ENCODE data around the gene ADK. TPM values are rescaled to one million over a fixed set of nuclear protein-coding genes. Genes with fewer than 3 reads are reported as not detected.

ADK gene
- total RNA-seq, 2 experiments from 2014 or later: 56.9 to 57.5 TPM

- TF ChIP-seq, protein P1, sequence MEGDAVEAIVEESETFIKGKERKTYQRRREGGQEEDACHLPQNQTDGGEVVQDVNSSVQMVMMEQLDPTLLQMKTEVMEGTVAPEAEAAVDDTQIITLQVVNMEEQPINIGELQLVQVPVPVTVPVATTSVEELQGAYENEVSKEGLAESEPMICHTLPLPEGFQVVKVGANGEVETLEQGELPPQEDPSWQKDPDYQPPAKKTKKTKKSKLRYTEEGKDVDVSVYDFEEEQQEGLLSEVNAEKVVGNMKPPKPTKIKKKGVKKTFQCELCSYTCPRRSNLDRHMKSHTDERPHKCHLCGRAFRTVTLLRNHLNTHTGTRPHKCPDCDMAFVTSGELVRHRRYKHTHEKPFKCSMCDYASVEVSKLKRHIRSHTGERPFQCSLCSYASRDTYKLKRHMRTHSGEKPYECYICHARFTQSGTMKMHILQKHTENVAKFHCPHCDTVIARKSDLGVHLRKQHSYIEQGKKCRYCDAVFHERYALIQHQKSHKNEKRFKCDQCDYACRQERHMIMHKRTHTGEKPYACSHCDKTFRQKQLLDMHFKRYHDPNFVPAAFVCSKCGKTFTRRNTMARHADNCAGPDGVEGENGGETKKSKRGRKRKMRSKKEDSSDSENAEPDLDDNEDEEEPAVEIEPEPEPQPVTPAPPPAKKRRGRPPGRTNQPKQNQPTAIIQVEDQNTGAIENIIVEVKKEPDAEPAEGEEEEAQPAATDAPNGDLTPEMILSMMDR (IDR thresholded peaks at IDR 0.05): no peak
- ChIA-PET CTCF (no interaction called here), POLR2A (no interaction called here)
- intact Hi-C loops (cut with micrococcal nuclease): no loop called here
- H3K27ac Mint-ChIP-seq: no peak overlapping the region
- no peak overlapping the region for H3K4me3 Mint-ChIP-seq
- no peaks in the 10 kb centered on the region for H3K27me3 Mint-ChIP-seq
- H3K36me3 Mint-ChIP-seq (ENCODE audit: low read depth): peaks cover 41% of the 10 kb centered on the region
- ATAC-seq: no peak
- DNase-seq: no peak
- H3K4me1 Mint-ChIP-seq (ENCODE audit: low read depth): no peaks in the 10 kb centered on the region
- H3K9me3 Mint-ChIP-seq: peaks cover 10% of the 10 kb centered on the region
These were observed 484.6 kb downstream of the ADK start for GRCh38 chr10:74635655-74636054.

DNA sequence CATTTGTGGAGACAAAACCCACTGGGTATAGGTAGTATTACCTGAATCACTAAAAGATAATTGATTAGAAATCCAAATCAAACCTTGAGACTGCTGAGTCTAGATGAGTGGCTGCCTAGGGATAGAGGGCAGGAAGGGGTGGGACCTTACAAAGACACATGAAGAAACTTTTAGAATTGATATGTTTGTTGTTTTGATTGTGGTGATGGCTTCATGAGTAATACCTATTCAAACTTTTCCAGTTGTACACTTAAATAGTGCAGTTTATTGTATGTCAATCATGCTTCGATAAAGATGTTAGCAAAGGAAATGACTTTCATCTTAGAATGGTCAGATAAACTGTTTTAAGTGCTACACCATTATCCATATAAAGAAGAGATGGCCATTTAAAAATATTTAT, 486.7 kb downstream of the ADK start:
- Mint-ChIP-seq H3K4me3 (no peak overlapping the region), H3K27me3 (no peaks in the 10 kb centered on the region), H3K36me3 (ENCODE audit: low read depth) (peaks cover 33% of the 10 kb centered on the region), H3K27ac (no peak overlapping the region), H3K9me3 (peaks cover 10% of the 10 kb centered on the region), H3K4me1 (ENCODE audit: low read depth) (no peaks in the 10 kb centered on the region)
- ATAC-seq (no peak), DNase-seq (no peak)
- CTCF ChIA-PET: interaction anchor here (0.5 to 1.3 kb wide), 2 partner anchors 9 to 298 kb away, joined by 3 read pairs; no protein-coding TSS in a partner anchor
- POLR2A ChIA-PET: no interaction called here
- intact Hi-C loops (cut with micrococcal nuclease): no loop called here
- TF ChIP-seq, protein P1 (IDR thresholded peaks at IDR 0.05): no peak

- Mint-ChIP-seq H3K27ac (no peak overlapping the region), H3K27me3 (no peaks in the 10 kb centered on the region), H3K9me3 (peaks cover 7% of the 10 kb centered on the region), H3K4me3 (no peak overlapping the region), H3K36me3 (ENCODE audit: low read depth) (peaks cover 18% of the 10 kb centered on the region), H3K4me1 (ENCODE audit: low read depth) (no peaks in the 10 kb centered on the region)
- intact Hi-C loops (cut with micrococcal nuclease): no loop called here
- ATAC-seq: no peak
- no peak for DNase-seq
- CTCF ChIA-PET: no interaction called here
- POLR2A ChIA-PET: no interaction called here
- TF ChIP-seq, protein P1 (IDR thresholded peaks at IDR 0.05): no peak
These were observed 489.3 kb downstream of the ADK start for GRCh38 chr10:74640134-74640921.

DNA sequence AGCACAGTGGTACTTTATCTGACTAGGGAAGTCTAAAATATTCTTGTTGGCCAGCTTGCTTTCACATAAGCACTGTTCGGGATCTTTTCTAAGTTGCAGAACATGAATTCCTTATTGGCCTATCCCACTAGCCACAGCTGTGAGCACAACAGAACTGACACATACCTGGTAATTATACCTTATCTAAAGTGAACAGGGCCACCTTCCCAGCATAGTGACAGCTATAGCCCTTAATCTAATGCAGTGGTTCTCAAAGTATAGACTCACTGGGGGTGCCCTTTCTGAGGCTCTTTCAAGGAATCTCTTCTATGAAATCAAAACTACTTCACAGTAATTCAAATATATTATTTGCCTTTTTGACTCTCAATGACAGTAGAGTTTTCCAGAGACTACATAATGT, 490.6 kb downstream of the ADK start:
- CTCF ChIA-PET: no interaction called here
- H3K27me3 Mint-ChIP-seq: no peaks in the 10 kb centered on the region
- DNase-seq (no peak), ATAC-seq (no peak)
- H3K4me1 Mint-ChIP-seq (ENCODE audit: low read depth): no peaks in the 10 kb centered on the region
- no peak overlapping the region for H3K4me3 Mint-ChIP-seq
- TF ChIP-seq, protein P1 (IDR thresholded peaks at IDR 0.05): no peak
- peaks cover 16% of the 10 kb centered on the region for H3K36me3 Mint-ChIP-seq (ENCODE audit: low read depth)
- H3K27ac Mint-ChIP-seq: no peak overlapping the region
- H3K9me3 Mint-ChIP-seq: peaks cover 5% of the 10 kb centered on the region
- POLR2A ChIA-PET: no interaction called here
- intact Hi-C loops (cut with micrococcal nuclease): no loop called here

DNA sequence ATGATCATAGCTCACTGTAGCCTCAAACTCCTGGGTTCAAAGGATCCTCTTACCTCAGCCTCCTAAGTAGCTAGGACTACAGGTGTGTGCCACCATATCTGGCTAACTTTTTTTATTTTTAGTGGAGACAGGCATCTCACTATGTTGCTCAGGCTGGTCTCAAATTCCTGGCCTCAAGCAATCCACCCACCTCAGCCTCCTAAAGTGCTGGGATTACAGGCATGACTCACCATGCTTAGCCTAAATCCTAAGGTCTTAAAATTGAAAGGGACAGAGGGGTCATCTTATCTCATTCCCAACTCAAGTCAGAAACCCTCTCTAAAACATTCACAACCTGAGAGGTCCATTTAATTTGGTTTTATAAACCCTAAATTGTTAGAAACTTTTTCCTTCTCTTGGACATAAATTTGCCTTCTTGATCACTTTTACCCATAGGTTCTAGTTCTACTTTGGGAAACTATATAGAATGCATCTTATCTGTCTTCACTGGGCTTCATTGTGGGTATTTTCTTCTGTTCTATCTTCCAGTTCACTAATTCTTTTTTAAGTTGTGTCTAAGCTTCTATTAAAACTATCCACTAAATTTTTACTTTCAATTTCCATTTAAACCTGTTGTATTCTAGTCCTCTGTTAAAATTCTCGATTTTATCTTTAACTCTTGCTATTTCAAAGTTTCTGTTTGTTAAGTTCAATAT, 492.0 kb downstream of the ADK start:
- Mint-ChIP-seq H3K27ac (no peak overlapping the region), H3K4me1 (ENCODE audit: low read depth) (no peaks in the 10 kb centered on the region), H3K9me3 (peaks cover 5% of the 10 kb centered on the region), H3K36me3 (ENCODE audit: low read depth) (peaks cover 14% of the 10 kb centered on the region), H3K4me3 (no peak overlapping the region), H3K27me3 (no peaks in the 10 kb centered on the region)
- DNase-seq (no peak), ATAC-seq (no peak)
- ChIA-PET POLR2A (no interaction called here), CTCF (no interaction called here)
- intact Hi-C loops (cut with micrococcal nuclease): no loop called here
- TF ChIP-seq, protein P1 (IDR thresholded peaks at IDR 0.05): no peak

Data from activated CD8-positive, alpha-beta T cell treated with anti-CD3 and anti-CD28 coated beads for 36 hours (primary cell).